ENCODE data around the gene SMCP. TPM values are rescaled to one million over a fixed set of nuclear protein-coding genes. Genes with fewer than 3 reads are reported as not detected.

The SMCP gene
- total and polyA plus RNA-seq, 2 donors (not counting 1 experiment from before 2014, with no cell fraction given), result not detected

DNA sequence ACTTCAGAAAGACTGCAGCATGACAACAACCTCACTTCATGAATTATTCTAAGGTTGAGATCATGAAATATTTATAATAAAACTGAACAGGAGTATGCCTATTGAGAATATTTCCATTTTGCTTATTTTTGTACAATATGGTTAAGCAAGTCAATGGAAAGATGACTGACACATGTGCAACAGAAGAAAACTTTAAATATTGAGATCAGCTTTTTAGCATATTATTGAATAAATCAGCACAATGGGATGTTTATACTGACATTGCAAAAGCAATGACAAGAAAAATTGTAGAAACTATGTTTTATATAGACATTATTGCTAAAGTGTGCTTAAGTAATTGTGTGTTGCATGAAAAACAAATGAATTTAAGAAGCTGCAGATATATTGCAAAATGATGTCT is 13.7 kb upstream of the SMCP start:
- Histone ChIP-seq H3K27me3 (replicated peaks in 1 of 4; ENCODE audit: control extremely low read depth in 1 of 4, control insufficient read depth in 3 of 4, insufficient read depth in 4 of 4, low read length in 3 of 4) (no peaks in the 10 kb centered on the region), H3K79me2 (ENCODE audit: control insufficient read depth, insufficient read depth, low read length) (no peaks in the 10 kb centered on the region), H2AFZ (ENCODE audit: insufficient read depth, low read depth, low read length, poor library complexity, severe bottlenecking) (no peak overlapping the region), H3K9me3 (ENCODE audit: control extremely low read depth in 1 of 3, control insufficient read depth in 2 of 3, insufficient read depth in 1 of 3, low read length in 2 of 3) (no peaks in the 10 kb centered on the region), H3K4me3 (ENCODE audit: control extremely low read depth in 1 of 5, extremely low read depth in 1 of 5, insufficient read depth in 1 of 5, low read depth in 2 of 5, low read length in 4 of 5) (no peak overlapping the region), H3K27ac (ENCODE audit: low read length in 2 of 2) (no peak overlapping the region), H3K4me2 (replicated peaks; ENCODE audit: low read depth, low read length, poor library complexity, severe bottlenecking) (no peak overlapping the region), H3K4me1 (ENCODE audit: control insufficient read depth in 2 of 2, insufficient read depth in 2 of 2, low read length in 2 of 2) (no peaks in the 10 kb centered on the region), H3K36me3 (replicated peaks in 1 of 2; ENCODE audit: control extremely low read depth in 1 of 2, control insufficient read depth in 1 of 2, extremely low read depth in 1 of 2, insufficient read depth in 2 of 2, low read length in 1 of 2) (no peaks in the 10 kb centered on the region), H3K9ac (ENCODE audit: low read length) (no peak overlapping the region), H4K20me1 (ENCODE audit: control insufficient read depth, insufficient read depth, low read length, poor library complexity, severe bottlenecking) (no peaks in the 10 kb centered on the region)
- DNase-seq (no peak), ATAC-seq (ENCODE audit: low read depth) (no peak)
- POLR2A ChIA-PET, result no interaction called here
- Mint-ChIP-seq H3K4me1 (no peaks in the 10 kb centered on the region), H3K27me3 (peaks cover 4% of the 10 kb centered on the region), H3K4me3 (no peak overlapping the region), H3K9me3 (ENCODE audit: insufficient read depth) (no peaks in the 10 kb centered on the region), H3K27ac (no peak overlapping the region)
- CTCF ChIA-PET, result interaction anchor here (0.9 kb wide), 1 partner anchor 413 kb away, joined by 3 read pairs; no protein-coding TSS in a partner anchor
- TF ChIP-seq EZH2 (IDR thresholded peaks at IDR 0.05; ENCODE audit: borderline replicate concordance, insufficient read depth, low read depth, low read length, poor library complexity, severe bottlenecking) (no peak), CTCF (IDR thresholded peaks at IDR 0.05) (no peak)
- intact Hi-C loops (cut with micrococcal nuclease), result no loop called here

DNA sequence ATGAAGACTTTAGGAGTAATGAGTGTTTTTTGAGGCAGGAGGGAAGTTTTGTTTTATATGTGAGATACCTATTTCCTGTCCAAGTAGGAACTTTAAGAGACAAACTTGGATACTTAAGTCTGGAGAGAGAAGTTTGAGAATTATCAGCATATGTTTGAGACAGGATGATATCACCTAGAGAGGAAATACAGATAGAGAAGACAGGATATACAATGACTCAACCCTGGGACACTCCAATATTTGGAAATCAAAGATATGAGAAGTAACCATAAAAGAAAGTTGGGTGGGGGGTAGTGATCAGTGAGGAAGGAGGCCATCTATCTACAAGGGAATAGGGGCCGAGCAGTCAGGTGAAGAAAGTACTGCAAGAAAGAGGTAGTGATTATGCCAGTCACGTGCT is 11.8 kb upstream of the SMCP start:
- Histone ChIP-seq H3K4me2 (replicated peaks; ENCODE audit: low read depth, low read length, poor library complexity, severe bottlenecking) (no peak overlapping the region), H4K20me1 (ENCODE audit: control insufficient read depth, insufficient read depth, low read length, poor library complexity, severe bottlenecking) (no peaks in the 10 kb centered on the region), H3K4me3 (ENCODE audit: control extremely low read depth in 1 of 5, extremely low read depth in 1 of 5, insufficient read depth in 1 of 5, low read depth in 2 of 5, low read length in 4 of 5) (no peak overlapping the region), H3K27ac (ENCODE audit: low read length in 2 of 2) (no peak overlapping the region), H3K9ac (ENCODE audit: low read length) (no peak overlapping the region), H3K36me3 (replicated peaks in 1 of 2; ENCODE audit: control extremely low read depth in 1 of 2, control insufficient read depth in 1 of 2, extremely low read depth in 1 of 2, insufficient read depth in 2 of 2, low read length in 1 of 2) (no peaks in the 10 kb centered on the region), H2AFZ (ENCODE audit: insufficient read depth, low read depth, low read length, poor library complexity, severe bottlenecking) (no peak overlapping the region), H3K9me3 (ENCODE audit: control extremely low read depth in 1 of 3, control insufficient read depth in 2 of 3, insufficient read depth in 1 of 3, low read length in 2 of 3) (no peaks in the 10 kb centered on the region), H3K27me3 (replicated peaks in 1 of 4; ENCODE audit: control extremely low read depth in 1 of 4, control insufficient read depth in 3 of 4, insufficient read depth in 4 of 4, low read length in 3 of 4) (no peaks in the 10 kb centered on the region), H3K4me1 (ENCODE audit: control insufficient read depth in 2 of 2, insufficient read depth in 2 of 2, low read length in 2 of 2) (no peaks in the 10 kb centered on the region), H3K79me2 (ENCODE audit: control insufficient read depth, insufficient read depth, low read length) (no peaks in the 10 kb centered on the region)
- H3K27me3 Mint-ChIP-seq, result peaks cover 4% of the 10 kb centered on the region
- WGBS (ENCODE audit: insufficient coverage), result 100% methylated on average over 1 of the region's 2 CpGs
- H3K4me1 Mint-ChIP-seq, result no peaks in the 10 kb centered on the region
- no peaks in the 10 kb centered on the region for H3K9me3 Mint-ChIP-seq (ENCODE audit: insufficient read depth)
- TF ChIP-seq EZH2 (IDR thresholded peaks at IDR 0.05; ENCODE audit: borderline replicate concordance, insufficient read depth, low read depth, low read length, poor library complexity, severe bottlenecking), result no peak
- TF ChIP-seq CTCF (IDR thresholded peaks at IDR 0.05), result no peak
- POLR2A ChIA-PET, result no interaction called here
- DNase-seq (no peak), ATAC-seq (ENCODE audit: low read depth) (no peak)
- H3K4me3 Mint-ChIP-seq, result no peak overlapping the region
- intact Hi-C loops (cut with micrococcal nuclease), result no loop called here
- CTCF ChIA-PET, result no interaction called here
- no peak overlapping the region for H3K27ac Mint-ChIP-seq
